Endothelial cell of umbilical vein (primary cell): ENCODE data around the gene EFCAB9. TPM values are rescaled to one million over a fixed set of nuclear protein-coding genes. Genes with fewer than 3 reads are reported as not detected.

Source experiments
- BruUV-seq: library from RNA; stranded (reverse); fragments of 400-500 nt; replicated peaks from 2 replicates; lab custom pipeline; 2021; lab: Mats Ljungman, UMichigan
- CTCF ChIA-PET: fragments of 300-600, 350-600 bp; sonication (Branson Sonifier 250); formaldehyde crosslinking; loops from one replicate; lab custom pipeline; 2021; ENCODE audit warnings: antibody characterized with exemption, inconsistent platforms; lab: Charles Lee
- POLR2A ChIA-PET: fragments of 300-600, 350-600 bp; sonication (Branson Sonifier 250); formaldehyde crosslinking; loops from one replicate; lab custom pipeline; 2021; ENCODE audit warnings: antibody characterized with exemption, inconsistent platforms; lab: Charles Lee
- DNase-seq: peaks from one replicate; pipeline ENCODE4 v3.0.0-alpha.2; 2011; ENCODE audit warnings: low read depth, low spot score
- FAIRE-seq: peaks from 2 replicates; lab custom pipeline; 2011; peaks lifted over from hg19 to GRCh38; lab: Jason Lieb, UNC
- H2AFZ ChIP-seq: 2 replicates; pipeline ENCODE4 v1.6.0; 2012; ENCODE audit warnings: low read depth, low read length, control low read depth, inconsistent platforms
- H3K27ac ChIP-seq: 2 replicates; pipeline ENCODE4 v1.5.1; 2011; ENCODE audit warnings: low read depth, mild to moderate bottlenecking, control low read depth, low read length, moderate library complexity; ENCODE audit not compliant: insufficient read depth
- H3K27me3 ChIP-seq, 2 experiments: 2 replicates each; pipeline versions ENCODE4 v1.6.0 to v1.6.1; 2011; ENCODE audit warnings: low read length in 2 of 2, mixed read lengths in 1 of 2; ENCODE audit not compliant: control insufficient read depth in 2 of 2, insufficient read depth in 2 of 2
- H3K36me3 ChIP-seq, 2 experiments: 2 replicates in 1 of 2; 3 replicates in 1 of 2; pipeline ENCODE4 v1.5.1; 2011; ENCODE audit warnings: low read length in 2 of 2, mild to moderate bottlenecking in 1 of 2, moderate library complexity in 1 of 2; ENCODE audit not compliant: control insufficient read depth in 2 of 2, insufficient read depth in 2 of 2; ENCODE audit errors: extremely low read depth in 1 of 2
- H3K4me1 ChIP-seq: 3 replicates; pipeline ENCODE4 v1.5.1; 2011; ENCODE audit warnings: mild to moderate bottlenecking, low read length; ENCODE audit not compliant: control insufficient read depth, insufficient read depth; ENCODE audit errors: extremely low read depth
- H3K4me2 ChIP-seq: 2 replicates; pipeline ENCODE4 v1.6.1; 2011; ENCODE audit warnings: low read length, control low read depth, mixed read lengths; ENCODE audit not compliant: insufficient read depth
- H3K4me3 ChIP-seq, 3 experiments: fragments of 200-600 bp in 1 of 3; sonication (generic), shearing (Covaris generic) in 1 of 3; replicated peaks in 1 of 3; 2 replicates each; pipeline ENCODE4 v1.5.1; 2011 to 2016; ENCODE audit warnings: control low read depth in 3 of 3, low read length in 3 of 3, mild to moderate bottlenecking in 2 of 3, inconsistent platforms in 1 of 3, low read depth in 1 of 3, moderate library complexity in 1 of 3; ENCODE audit not compliant: insufficient read depth in 1 of 3
- H3K79me2 ChIP-seq: 2 replicates; pipeline ENCODE4 v1.6.0; 2012; ENCODE audit warnings: low read length, inconsistent platforms; ENCODE audit not compliant: control insufficient read depth, insufficient read depth
- H3K9ac ChIP-seq: replicated peaks from 2 replicates; pipeline ENCODE3; 2011; ENCODE audit warnings: low read length, control low read depth; ENCODE audit not compliant: insufficient read depth; ENCODE audit errors: extremely low read depth
- H3K9me1 ChIP-seq: replicated peaks from 3 replicates; pipeline ENCODE4 v1.6.0; 2011; ENCODE audit warnings: mild to moderate bottlenecking, low read length; ENCODE audit not compliant: control insufficient read depth, insufficient read depth; ENCODE audit errors: extremely low read depth
- H3K9me3 ChIP-seq: replicated peaks from 2 replicates; pipeline ENCODE4 v1.5.1; 2012; ENCODE audit warnings: low read length, inconsistent platforms; ENCODE audit not compliant: control insufficient read depth, insufficient read depth
- H4K20me1 ChIP-seq: replicated peaks from 2 replicates; pipeline ENCODE3; 2011; ENCODE audit warnings: mild to moderate bottlenecking, low read length; ENCODE audit not compliant: control insufficient read depth, insufficient read depth; ENCODE audit errors: extremely low read depth
- EZH2 ChIP-seq: IDR thresholded peaks from 2 replicates; pipeline ENCODE4 v1.6.1; 2012; ENCODE audit warnings: borderline replicate concordance, low read depth, mild to moderate bottlenecking, moderate library complexity, low read length, inconsistent platforms; ENCODE audit not compliant: severe bottlenecking
- FOS ChIP-seq: IDR thresholded peaks from 2 replicates; pipeline ENCODE4 v1.6.1; 2011; ENCODE audit warnings: mild to moderate bottlenecking, low read length, moderate library complexity, borderline replicate concordance; ENCODE audit not compliant: insufficient read depth
- GATA2 ChIP-seq: IDR thresholded peaks from 2 replicates; pipeline ENCODE4 v1.7.0; 2011; ENCODE audit warnings: low read depth, mild to moderate bottlenecking, moderate library complexity, mixed read lengths, low read length; ENCODE audit not compliant: insufficient read length, insufficient read depth
- JUN ChIP-seq: IDR thresholded peaks from 2 replicates; pipeline ENCODE4 v1.6.1; 2011; ENCODE audit warnings: borderline replicate concordance, low read depth; ENCODE audit not compliant: insufficient read length, insufficient read depth
- MYC ChIP-seq: IDR thresholded peaks from one replicate; pipeline ENCODE4 v1.6.1; 2011; ENCODE audit warnings: mild to moderate bottlenecking, low read depth, low read length
- POLR2A ChIP-seq: IDR thresholded peaks from 2 replicates; pipeline ENCODE4 v1.6.1; 2012; ENCODE audit warnings: low read depth, mild to moderate bottlenecking, control low read depth, low read length
- POLR2AphosphoS5 ChIP-seq: IDR thresholded peaks from 2 replicates; pipeline ENCODE4 v1.6.1; 2012; ENCODE audit warnings: low read depth, mild to moderate bottlenecking, control low read depth, low read length, moderate library complexity; ENCODE audit not compliant: insufficient read depth
- dilution Hi-C: fragments of 300-500 bp; cut with MboI; formaldehyde crosslinking; loops from one replicate; pipeline ENCODE4 v1.15.0; 2019; ENCODE audit warnings: low sequenced_read_pairs; ENCODE audit not compliant: extremely low pct_ligation_motif_present
- intact Hi-C: fragments of 100-400 bp; cut with micrococcal nuclease; formaldehyde crosslinking; loops from one replicate; pipeline ENCODE4 v1.10.0; 2022
- polyA plus RNA-seq, 4 experiments: library from polyadenylated mRNA; depleted of rRNA in 3 of 4; stranded (reverse) in 3 of 4; unstranded in 1 of 4; fragments of >200 nt; gene quantifications; 2 replicates each; pipeline versions ENCODE4 v1.2.1 to v1.2.3, GENCODE V29; 2011 to 2012; ENCODE audit warnings: missing spikeins in 1 of 4
- total RNA-seq: library from RNA; stranded (reverse); gene quantifications from 2 replicates; pipeline ENCODE4 v1.2.3, GENCODE V29; 2021
- TF ChIP-seq, protein P1 (sequence below), 2 donors: IDR thresholded peaks; 1 replicate in 1 of 2; 2 replicates in 1 of 2; pipeline ENCODE4 v1.5.1; 2011; ENCODE audit warnings: low read length in 2 of 2, mild to moderate bottlenecking in 2 of 2, moderate library complexity in 2 of 2, control low read depth in 1 of 2, inconsistent platforms in 1 of 2, low read depth in 1 of 2; ENCODE audit not compliant: insufficient read depth in 1 of 2; ENCODE audit errors: extremely low read depth in 1 of 2
- TF ChIP-seq, protein P2 (sequence below): IDR thresholded peaks from 2 replicates; pipeline ENCODE4 v1.6.1; 2011; ENCODE audit not compliant: insufficient read depth, insufficient read length

Gene EFCAB9
- total and polyA plus RNA-seq, 2 donors (not counting 3 experiments of a cell fraction or from before 2014, with no cell fraction given) = not detected

DNA sequence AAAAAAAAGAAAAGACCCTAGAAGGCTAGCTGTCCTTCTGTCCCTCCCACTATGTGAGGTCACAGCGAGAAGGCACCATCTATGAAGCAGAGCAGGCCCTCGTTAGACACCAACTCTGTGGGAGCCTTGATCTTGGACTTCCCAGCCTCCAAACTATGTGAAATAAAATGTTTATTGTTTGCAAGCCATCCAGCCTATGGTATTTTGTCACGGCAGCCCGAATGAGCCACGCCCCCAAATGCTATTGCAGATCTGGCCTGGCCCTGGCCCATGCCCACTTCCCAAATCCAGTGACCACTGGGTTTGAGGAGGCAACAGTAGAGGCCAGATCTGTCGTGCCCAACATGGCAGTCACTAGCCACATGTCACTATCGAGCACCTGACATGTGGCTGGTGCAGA, 16.8 kb upstream of the EFCAB9 start:
- no TSS peak for BruUV-seq
- Histone ChIP-seq H3K9ac (no peak overlapping the region), H3K79me2 (peaks cover 5% of the 10 kb centered on the region), H3K9me1 (no peaks in the 10 kb centered on the region), H3K4me3 (no peak overlapping the region), H3K27ac (no peak overlapping the region), H3K4me1 (peaks cover 24% of the 10 kb centered on the region), H3K4me2 (no peak overlapping the region), H3K27me3 (no peaks in the 10 kb centered on the region), H4K20me1 (no peaks in the 10 kb centered on the region), H3K9me3 (no peaks in the 10 kb centered on the region), H3K36me3 (no peaks in the 10 kb centered on the region), H2AFZ (no peak overlapping the region)
- dilution Hi-C loops (no loop called here), intact Hi-C loops (no loop called here)
- TF ChIP-seq GATA2 = no peak
- TF ChIP-seq FOS = no peak
- no peak for TF ChIP-seq MYC
- TF ChIP-seq POLR2A = no peak
- no peak for TF ChIP-seq EZH2
- TF ChIP-seq POLR2AphosphoS5 = no peak
- no peak for TF ChIP-seq JUN
- TF ChIP-seq, protein P1, sequence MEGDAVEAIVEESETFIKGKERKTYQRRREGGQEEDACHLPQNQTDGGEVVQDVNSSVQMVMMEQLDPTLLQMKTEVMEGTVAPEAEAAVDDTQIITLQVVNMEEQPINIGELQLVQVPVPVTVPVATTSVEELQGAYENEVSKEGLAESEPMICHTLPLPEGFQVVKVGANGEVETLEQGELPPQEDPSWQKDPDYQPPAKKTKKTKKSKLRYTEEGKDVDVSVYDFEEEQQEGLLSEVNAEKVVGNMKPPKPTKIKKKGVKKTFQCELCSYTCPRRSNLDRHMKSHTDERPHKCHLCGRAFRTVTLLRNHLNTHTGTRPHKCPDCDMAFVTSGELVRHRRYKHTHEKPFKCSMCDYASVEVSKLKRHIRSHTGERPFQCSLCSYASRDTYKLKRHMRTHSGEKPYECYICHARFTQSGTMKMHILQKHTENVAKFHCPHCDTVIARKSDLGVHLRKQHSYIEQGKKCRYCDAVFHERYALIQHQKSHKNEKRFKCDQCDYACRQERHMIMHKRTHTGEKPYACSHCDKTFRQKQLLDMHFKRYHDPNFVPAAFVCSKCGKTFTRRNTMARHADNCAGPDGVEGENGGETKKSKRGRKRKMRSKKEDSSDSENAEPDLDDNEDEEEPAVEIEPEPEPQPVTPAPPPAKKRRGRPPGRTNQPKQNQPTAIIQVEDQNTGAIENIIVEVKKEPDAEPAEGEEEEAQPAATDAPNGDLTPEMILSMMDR (IDR thresholded peaks at IDR 0.05; ENCODE audit: extremely low read depth in 1 of 2, insufficient read depth in 1 of 2, low read depth in 1 of 2, low read length in 2 of 2) = no peak
- TF ChIP-seq, protein P2, sequence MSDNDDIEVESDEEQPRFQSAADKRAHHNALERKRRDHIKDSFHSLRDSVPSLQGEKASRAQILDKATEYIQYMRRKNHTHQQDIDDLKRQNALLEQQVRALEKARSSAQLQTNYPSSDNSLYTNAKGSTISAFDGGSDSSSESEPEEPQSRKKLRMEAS = no peak
- no peak for DNase-seq
- no peak for FAIRE-seq
- ChIA-PET POLR2A (no interaction called here), CTCF (interaction anchor here (1.4 to 1.7 kb wide), 2 partner anchors 9 to 11 kb away, joined by 3 to 8 read pairs; partner anchors contain the start of gene STK10)
